ENCODE data around the gene MDM4. TPM values are rescaled to one million over a fixed set of nuclear protein-coding genes. Genes with fewer than 3 reads are reported as not detected.
A peak's percentile ranks its signal among the peaks of the same experiment; 100 is the strongest.

The MDM4 gene, protein sequence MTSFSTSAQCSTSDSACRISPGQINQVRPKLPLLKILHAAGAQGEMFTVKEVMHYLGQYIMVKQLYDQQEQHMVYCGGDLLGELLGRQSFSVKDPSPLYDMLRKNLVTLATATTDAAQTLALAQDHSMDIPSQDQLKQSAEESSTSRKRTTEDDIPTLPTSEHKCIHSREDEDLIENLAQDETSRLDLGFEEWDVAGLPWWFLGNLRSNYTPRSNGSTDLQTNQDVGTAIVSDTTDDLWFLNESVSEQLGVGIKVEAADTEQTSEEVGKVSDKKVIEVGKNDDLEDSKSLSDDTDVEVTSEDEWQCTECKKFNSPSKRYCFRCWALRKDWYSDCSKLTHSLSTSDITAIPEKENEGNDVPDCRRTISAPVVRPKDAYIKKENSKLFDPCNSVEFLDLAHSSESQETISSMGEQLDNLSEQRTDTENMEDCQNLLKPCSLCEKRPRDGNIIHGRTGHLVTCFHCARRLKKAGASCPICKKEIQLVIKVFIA
- 132 to 154 TPM (median 136 TPM) in 3 replicates for total RNA-seq

DNA sequence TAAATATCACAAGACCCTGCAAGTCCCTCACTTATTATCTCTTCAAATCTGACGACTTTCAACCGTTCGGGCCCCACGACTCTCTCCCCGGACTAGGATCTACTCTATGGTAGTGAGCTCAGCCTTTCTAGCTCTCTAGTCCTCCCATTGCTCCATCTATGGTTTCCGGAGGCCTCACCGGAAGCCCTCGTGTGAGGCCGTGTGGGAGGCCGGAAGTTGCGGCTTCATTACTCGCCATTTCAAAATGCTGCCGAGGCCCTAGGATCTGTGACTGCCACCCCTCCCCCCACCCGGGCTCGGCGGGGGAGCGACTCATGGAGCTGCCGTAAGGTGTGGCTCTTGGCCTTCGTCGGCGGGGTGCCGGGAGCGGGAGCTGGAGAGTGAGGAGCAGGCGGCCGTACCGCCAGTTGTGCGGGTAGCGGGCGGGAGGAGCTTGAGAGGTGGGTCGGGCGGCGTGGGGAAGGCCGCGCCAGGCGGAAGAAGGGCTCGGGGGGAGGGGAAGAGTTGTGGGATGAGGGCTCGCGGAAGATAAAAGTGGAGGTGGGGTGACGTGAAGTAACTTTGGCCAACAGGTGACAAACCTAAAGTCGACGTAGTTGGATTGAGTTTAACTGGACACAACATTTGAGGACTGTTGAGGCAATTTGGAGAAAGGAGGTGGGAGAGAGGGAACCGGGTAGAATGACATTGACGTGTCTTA, at the start of gene MDM4:
Gene MDM4, plus strand, starts transcription at position 227 of the 700 bp plus-strand sequence. CDS start 9,113 bp downstream, outside the sequence.
- H3K9me3 Mint-ChIP-seq: no peaks in the 10 kb centered on the region
- peaks cover 10% of the 10 kb centered on the region for H3K36me3 Mint-ChIP-seq
- no peaks in the 10 kb centered on the region for H3K27me3 Mint-ChIP-seq (ENCODE audit: low read depth)
- TF ChIP-seq, protein P1, sequence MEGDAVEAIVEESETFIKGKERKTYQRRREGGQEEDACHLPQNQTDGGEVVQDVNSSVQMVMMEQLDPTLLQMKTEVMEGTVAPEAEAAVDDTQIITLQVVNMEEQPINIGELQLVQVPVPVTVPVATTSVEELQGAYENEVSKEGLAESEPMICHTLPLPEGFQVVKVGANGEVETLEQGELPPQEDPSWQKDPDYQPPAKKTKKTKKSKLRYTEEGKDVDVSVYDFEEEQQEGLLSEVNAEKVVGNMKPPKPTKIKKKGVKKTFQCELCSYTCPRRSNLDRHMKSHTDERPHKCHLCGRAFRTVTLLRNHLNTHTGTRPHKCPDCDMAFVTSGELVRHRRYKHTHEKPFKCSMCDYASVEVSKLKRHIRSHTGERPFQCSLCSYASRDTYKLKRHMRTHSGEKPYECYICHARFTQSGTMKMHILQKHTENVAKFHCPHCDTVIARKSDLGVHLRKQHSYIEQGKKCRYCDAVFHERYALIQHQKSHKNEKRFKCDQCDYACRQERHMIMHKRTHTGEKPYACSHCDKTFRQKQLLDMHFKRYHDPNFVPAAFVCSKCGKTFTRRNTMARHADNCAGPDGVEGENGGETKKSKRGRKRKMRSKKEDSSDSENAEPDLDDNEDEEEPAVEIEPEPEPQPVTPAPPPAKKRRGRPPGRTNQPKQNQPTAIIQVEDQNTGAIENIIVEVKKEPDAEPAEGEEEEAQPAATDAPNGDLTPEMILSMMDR (IDR thresholded peaks at IDR 0.05; ENCODE audit: unreplicated experiment): no peak
- DNase-seq (ENCODE audit: low spot score in 2 of 2, unreplicated experiment in 2 of 2): peak; percentile 76 to 84
- H3K27ac Mint-ChIP-seq: no peak within 1 kb of the TSS
- no peak within 1 kb of the TSS for H3K4me3 Mint-ChIP-seq
- H3K4me1 Mint-ChIP-seq: peaks cover 21% of the 10 kb centered on the region

DNA sequence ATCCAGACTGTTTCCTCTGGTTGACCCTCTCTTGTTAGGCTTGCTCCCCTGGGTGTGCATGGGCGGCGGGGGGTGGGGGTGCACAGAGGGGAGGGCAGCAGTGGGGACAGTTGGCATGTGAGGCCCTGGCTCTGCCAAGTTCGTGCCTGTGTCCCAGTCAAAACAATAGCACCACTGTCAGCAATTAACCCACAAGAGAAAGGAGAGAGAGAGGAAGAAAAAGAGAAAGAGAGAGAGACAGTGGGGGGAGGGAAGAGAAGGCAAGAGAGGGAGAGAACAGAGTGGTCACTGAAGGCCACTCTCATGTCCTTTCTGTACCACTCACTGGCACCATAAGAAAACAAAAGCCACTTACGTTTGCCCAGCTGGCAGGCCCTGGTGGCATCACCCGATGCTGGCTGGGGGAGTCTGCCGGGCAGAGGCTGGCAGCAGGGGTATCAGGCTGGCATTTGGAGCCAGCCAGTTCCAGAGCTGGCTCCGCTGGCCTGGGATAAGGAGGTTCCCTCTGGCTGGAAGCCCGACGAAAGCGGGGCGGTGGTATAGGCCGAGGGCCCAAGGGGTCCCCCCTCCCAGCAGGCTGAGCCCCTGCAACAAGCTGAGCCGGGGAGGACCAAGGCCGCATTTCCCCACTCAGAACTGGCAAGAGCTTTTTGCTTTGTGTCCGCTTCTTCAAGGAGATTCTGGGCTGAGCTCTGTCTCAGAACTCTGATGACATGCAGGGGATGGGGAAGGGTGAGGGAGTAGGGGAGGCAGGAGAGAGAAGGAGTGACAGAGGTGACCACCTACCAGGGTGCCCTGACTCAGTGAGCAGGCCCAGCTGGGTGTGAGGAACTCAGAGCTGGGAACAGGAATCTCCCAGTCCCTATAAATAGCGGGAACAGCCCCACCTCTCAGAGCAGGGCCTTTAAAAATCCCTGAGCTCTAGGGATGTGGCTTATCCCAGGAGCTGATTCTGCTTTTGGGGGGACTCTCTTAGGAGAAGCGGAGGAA, 49.5 kb upstream of the MDM4 start:
- peaks cover 6% of the 10 kb centered on the region for H3K9me3 Mint-ChIP-seq
- no peaks in the 10 kb centered on the region for H3K27me3 Mint-ChIP-seq (ENCODE audit: low read depth)
- peaks cover 35% of the 10 kb centered on the region for H3K4me1 Mint-ChIP-seq
- H3K36me3 Mint-ChIP-seq: peaks cover 18% of the 10 kb centered on the region
- TF ChIP-seq, protein P1 (IDR thresholded peaks at IDR 0.05; ENCODE audit: unreplicated experiment): no peak
- no peak for DNase-seq (ENCODE audit: low spot score in 2 of 2, unreplicated experiment in 2 of 2)
- H3K27ac Mint-ChIP-seq: peak overlapping the region; percentile 76
- H3K4me3 Mint-ChIP-seq: no peak overlapping the region

DNA sequence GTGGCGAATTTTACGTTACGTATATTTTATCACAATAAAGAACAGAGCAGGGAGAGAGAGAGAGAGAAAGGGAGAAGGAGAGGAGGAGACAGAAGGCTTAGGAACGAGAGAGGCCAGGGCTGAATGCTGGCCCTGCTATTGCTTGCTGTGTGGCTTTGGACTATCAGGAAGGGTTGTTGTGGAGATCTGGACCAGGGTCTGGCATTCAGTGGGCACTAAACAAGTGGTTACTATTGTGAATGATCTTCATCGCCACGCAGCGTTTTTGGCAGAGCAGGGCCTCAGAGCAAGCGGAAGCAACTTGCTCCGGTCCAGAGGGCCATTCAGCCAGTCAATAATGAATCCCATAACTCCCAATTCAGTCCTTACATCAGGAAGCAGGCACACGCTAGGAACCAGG, 48.0 kb upstream of the MDM4 start:
- peaks cover 32% of the 10 kb centered on the region for H3K4me1 Mint-ChIP-seq
- DNase-seq (ENCODE audit: low spot score in 2 of 2, unreplicated experiment in 2 of 2): no peak
- TF ChIP-seq, protein P1 (IDR thresholded peaks at IDR 0.05; ENCODE audit: unreplicated experiment): no peak
- peaks cover 18% of the 10 kb centered on the region for H3K36me3 Mint-ChIP-seq
- H3K9me3 Mint-ChIP-seq: peaks cover 6% of the 10 kb centered on the region
- no peak overlapping the region for H3K4me3 Mint-ChIP-seq
- no peaks in the 10 kb centered on the region for H3K27me3 Mint-ChIP-seq (ENCODE audit: low read depth)
- no peak overlapping the region for H3K27ac Mint-ChIP-seq

DNA sequence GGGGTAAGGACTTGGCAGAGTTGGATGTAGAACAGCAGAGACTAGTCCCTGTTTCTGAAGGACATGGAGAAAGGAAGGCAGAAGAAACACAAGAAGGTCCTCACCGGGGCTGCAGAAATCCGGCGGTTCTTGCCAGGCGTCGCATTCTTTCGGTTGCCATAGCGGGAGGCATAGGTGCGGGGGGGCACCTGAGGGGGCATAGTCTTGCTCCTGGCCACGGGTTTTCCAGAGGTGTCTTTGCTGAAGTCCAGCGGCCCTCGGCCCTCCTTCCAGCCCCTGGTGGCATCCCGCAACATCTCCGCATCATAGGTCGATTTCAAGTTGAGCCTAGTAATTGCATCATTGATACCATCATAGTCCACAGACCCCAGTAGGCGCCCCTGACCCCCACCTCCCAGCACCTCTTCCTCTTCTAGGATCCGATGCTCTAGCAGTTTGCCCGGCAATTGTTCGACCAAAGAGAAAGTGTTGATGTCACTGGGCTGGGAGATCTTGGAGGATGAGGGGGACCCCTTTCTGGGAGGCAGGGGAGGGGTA, 47.4 kb upstream of the MDM4 start:
- no peak overlapping the region for H3K4me3 Mint-ChIP-seq
- TF ChIP-seq, protein P1 (IDR thresholded peaks at IDR 0.05; ENCODE audit: unreplicated experiment): no peak
- peaks cover 6% of the 10 kb centered on the region for H3K9me3 Mint-ChIP-seq
- H3K4me1 Mint-ChIP-seq: peaks cover 26% of the 10 kb centered on the region
- H3K27ac Mint-ChIP-seq: no peak overlapping the region
- no peaks in the 10 kb centered on the region for H3K27me3 Mint-ChIP-seq (ENCODE audit: low read depth)
- DNase-seq (ENCODE audit: low spot score in 2 of 2, unreplicated experiment in 2 of 2): no peak
- peaks cover 18% of the 10 kb centered on the region for H3K36me3 Mint-ChIP-seq

DNA sequence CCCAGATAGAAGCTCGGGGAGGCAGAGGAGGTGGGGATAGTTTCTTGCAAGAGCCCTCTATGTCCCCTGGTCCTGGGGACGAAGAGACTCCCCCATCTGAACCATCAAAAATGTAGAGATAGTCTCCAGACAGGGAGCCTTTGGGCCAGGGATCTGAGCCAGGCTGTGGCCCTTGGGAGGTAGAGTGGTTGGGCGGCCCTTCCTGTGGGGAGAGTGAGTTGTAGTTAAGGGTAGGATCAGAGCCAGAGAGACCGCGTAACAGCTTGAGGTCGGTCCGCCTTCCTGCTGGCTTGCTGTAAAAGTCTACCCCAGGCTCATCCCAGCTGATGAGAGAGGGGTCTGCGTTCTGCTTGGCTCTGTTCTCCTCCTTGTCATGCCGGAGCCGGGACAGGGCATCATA, 46.9 kb upstream of the MDM4 start:
- H3K4me1 Mint-ChIP-seq: peaks cover 21% of the 10 kb centered on the region

More for the DNA sequence above, 46.9 kb upstream of the MDM4 start:
- TF ChIP-seq, protein P1 (IDR thresholded peaks at IDR 0.05; ENCODE audit: unreplicated experiment): no peak
- peaks cover 6% of the 10 kb centered on the region for H3K9me3 Mint-ChIP-seq
- peaks cover 18% of the 10 kb centered on the region for H3K36me3 Mint-ChIP-seq
- no peak overlapping the region for H3K4me3 Mint-ChIP-seq
- no peaks in the 10 kb centered on the region for H3K27me3 Mint-ChIP-seq (ENCODE audit: low read depth)
- no peak overlapping the region for H3K27ac Mint-ChIP-seq
- no peak for DNase-seq (ENCODE audit: low spot score in 2 of 2, unreplicated experiment in 2 of 2)

Measured in mesothelial cell of epicardium (in vitro differentiated cells).